Stimulated activated CD4-positive, alpha-beta T cell treated with anti-CD3 and anti-CD28 coated beads, Interleukin-2, amount 100 ng/mL, for 4 hours (primary cell): ENCODE results near the gene CMYA5.
"Not testable (repeated sequence)": the region's sequence is repeated elsewhere in the genome, so short reads cannot be mapped to it uniquely, and the experiment has no call there.

Experiments used
- DNase-seq: peaks from one replicate; pipeline ENCODE4 v3.0.0-alpha.2; 2020; ENCODE audit warnings: low read depth

CMYA5 gene

DNA sequence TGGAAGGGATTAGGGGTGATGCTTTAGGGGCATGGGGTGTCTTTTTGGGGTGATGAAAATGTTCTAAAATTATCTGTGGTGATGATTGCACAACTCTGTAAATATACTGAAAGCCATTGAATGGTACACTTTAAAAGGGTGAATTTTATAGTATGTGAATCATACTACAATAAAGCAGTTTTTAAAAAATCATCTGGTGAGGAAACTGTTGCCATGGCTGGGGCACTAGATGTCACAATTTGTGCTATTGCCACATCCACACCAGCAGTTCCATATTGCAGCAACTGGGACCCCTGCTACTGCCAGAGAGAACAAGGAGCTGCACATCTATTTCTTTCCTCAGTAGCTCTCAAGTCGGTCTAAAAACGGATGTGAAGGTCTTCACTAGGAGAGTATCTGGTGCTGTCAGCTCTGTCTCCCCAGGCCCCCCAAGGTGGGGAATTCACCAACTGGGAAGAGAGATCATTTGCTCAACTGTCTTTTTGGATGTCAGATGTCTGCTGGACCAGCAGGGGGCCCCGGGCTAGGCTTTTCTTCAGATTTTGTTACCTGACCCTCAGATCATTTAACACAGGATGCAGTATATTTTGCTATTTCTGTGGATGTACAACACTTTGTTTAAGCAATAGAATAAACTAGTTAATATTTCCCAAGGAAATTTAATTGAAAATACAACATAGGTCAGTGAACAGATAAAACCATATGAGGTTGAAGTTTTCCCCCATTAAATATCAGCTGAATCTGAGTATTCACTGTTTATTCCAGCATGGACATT lies 13.2 kb downstream of the CMYA5 start:
- DNase-seq = no peak

DNA sequence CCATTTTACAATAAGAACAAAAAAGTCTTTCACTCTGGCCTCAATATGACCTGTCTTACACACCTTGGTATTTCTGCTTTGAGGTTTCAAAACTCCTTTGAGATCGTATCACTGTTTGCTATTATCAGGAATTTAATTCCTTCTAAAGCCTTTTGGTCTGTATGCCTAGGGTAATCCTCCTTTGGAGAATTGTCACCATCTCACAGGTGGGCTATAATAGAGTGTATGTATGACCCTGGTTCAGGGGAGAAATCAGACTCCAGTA lies 13.7 kb downstream of the CMYA5 start:
- no peak for DNase-seq

DNA sequence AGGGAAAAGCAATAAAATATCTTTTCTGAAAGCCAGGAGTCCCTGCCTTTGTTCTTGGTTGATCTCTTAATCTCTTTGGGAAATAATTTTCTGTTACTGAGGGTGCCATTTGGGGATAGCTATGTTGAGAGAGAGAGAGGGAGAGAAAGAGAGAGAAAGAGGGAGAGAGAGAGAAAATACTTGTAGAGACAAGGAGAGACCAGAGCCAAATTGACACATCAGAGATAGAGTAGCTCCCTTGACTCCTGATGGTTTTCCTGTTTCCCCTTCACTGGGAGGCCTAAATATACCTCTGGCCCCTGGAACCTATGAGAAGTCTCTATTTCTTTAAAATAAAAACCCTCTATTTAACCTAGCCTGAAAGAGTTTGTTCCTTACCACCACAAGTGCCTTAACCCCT lies 14.9 kb downstream of the CMYA5 start:
- no peak for DNase-seq

DNA sequence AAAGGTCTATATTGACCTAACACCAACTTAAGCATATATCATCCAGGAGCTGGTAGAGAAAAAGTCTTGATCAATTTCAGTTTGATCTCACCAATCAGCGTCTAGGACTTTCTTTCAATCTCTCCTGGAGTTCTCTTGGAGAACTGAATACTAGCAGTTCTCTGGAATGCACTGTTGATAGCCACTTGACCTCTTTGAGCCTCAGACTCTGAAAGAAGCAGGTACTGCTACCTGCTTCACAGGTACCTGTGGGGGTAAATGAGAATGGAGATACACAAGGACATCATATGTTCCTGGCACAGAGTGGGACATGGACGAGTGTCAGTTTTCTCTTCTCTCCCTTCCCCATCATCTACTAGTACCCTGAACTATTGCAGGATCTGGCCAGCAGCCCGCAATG lies 16.0 kb downstream of the CMYA5 start:
- no peak for DNase-seq

DNA sequence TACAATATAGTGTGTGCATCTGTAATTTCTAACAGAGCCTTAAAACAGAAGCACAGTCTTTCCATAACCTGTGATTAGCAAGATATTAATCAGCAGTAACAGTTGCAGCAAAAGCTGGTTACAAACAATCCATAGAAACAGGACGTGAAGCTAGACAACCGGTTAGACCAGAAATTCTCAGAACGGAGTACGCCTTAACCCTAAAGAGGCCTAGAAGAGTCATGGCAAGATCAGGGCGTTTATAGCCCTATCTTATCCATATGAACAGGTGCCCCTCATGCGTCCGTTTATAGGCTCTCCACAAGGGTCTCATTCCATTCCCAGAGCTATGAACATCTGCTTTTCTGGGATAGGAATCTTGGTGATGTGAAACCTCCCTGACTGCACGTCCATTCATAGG lies 16.7 kb downstream of the CMYA5 start:
- not testable (repeated sequence) for DNase-seq

DNA sequence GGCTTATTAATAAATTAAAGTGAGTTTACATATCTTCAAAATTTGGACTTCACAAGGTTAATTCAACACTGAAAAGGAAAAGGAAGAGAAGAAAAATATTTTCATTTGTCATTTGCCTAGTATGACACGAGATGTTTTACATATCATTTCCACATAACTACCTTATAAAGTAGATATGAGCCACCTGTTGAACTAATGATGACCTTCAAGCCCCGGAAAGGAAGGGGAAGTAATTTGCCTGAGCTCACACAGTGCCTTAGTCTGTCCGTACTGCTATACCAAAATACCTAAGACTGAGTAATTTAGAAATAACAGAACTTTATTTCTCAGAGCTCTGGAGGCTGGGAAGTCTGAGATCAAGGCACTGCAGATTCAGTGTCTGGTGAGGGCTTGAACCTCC lies 17.9 kb downstream of the CMYA5 start:
- no peak for DNase-seq

DNA sequence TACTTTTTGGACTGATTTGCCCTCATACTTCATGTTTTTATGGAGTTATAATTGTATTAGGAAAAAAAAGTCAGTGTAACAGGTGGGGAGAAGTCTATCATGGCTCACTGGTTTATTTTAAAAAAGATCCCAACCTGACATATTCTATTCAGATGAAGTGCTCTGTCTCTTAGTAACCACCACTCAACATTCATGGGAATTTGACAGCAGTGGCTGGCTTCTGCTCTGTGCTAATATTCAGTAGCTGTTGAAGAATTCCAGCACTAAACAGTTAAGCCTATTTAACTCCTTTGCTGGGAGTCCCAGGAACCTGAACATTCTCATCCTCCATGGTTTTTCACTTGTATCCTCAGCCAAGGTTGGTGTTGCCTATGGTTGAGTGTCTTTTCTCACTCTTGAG lies 23.1 kb downstream of the CMYA5 start:
- DNase-seq = no peak

DNA sequence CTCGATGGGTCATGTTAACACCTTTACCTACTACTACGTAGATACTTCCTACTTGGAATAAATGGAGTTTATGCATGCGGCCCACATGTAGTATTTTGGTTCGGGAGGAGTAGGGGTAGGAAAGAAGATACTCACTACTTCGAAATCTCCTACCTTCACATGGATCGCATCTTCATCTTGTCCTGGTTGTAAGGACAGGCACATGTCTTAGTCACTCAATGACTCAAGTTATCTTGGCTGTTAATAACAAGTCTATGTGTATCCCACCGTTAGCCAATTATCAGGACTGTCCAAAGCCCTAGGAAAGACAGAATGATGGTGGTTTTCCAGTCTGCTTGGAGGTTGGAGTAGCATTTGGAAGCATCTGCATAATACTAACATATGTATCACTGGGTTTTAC lies 24.1 kb downstream of the CMYA5 start:
- no peak for DNase-seq

DNA sequence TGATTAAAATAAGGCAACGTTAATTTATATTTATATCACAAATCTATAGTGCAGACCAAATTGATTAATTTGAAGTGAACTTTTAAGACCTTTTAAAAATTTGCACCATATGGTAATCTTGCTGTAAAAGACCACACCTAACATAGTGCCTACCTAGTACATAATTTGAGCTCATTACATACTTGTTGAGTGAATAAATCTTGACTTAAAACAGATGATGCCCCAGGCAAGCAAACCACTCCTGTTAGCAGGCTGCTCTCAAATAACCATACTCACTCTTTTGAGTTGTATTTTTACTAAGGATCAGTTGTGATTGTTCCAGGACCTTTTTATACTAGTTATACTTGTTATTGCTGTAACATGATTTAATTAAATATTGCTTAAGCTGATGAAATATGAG lies 27.2 kb downstream of the CMYA5 start:
- DNase-seq = no peak

DNA sequence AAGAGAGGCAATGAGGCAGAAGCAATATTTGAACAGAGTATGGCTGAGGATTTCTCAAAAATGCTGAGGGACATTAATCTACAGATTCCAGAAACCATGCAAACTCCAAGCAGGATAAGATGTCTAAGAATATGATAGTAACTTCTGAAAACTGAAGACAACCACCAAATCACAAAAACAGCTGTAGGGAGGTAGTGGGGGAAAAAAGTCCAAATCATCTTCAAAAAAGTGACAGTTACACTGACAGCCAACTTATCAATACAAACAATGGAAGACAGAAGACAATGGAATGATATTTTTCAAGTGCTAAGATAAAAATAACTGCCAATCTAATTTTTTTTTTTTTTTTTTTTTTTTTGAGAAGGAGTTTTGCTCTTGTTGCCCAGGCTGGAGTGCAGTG lies 30.5 kb downstream of the CMYA5 start:
- no peak for DNase-seq

DNA sequence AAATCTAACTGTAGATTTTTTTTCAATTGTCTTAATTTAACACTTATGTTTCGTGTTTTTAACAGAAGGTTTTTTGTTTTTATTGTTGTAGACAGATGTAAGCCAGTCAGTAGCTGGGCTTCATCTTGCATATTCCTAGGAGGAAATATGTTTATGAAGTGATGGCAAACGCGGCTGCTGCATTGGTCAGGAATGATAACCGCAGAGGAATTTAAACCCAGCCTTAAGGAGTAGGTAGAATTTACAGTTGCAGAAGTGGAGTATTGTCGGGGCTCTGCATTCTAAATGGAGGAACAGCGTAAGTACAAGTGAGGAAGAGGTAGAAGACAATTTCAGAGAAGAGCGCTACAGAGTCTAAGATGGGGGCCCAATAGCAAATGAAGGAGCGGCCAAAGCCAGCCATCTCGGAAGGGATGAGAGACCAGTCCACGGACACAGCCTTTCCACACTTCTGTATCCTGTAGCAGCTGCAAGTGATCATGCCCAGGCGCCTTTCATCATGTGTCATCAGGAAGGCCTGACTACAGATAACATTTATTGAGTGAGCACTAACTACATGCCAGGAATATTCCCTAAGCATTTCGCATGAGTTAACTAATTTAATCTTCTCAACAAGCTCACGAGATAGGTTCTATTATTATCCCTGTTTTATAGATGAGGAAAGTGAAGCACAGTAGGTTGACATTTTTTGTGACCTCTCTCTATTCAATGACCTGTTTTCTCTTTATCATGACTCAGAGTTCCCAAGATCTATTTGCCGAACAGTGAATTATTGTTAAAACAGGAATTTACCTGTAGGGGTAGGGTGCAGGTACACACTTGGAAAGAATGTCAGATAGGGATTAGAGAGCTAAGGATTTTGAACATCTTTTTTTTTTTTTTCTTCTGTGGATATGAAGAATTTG lies 38.1 kb downstream of the CMYA5 start:
- DNase-seq = no peak

DNA sequence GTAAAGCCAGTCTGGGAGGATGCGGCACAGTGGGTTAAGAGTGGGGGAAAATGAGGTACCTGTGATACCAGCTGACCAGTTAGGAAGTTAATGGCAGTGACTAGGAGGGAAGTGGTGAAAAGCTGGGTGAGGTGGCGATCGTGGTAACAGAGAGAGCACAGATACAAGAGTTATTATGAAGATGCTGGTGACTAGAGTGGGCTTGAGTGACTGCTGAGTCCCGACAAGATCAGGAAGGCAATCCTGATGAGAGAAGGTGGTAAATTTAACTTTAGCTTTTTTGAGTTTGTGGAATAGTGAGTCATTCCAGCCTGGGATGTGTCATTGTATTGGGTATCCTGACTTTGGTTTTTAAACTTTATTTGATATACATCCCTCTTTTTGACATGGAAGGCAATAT lies 38.8 kb downstream of the CMYA5 start:
- DNase-seq = no peak

DNA sequence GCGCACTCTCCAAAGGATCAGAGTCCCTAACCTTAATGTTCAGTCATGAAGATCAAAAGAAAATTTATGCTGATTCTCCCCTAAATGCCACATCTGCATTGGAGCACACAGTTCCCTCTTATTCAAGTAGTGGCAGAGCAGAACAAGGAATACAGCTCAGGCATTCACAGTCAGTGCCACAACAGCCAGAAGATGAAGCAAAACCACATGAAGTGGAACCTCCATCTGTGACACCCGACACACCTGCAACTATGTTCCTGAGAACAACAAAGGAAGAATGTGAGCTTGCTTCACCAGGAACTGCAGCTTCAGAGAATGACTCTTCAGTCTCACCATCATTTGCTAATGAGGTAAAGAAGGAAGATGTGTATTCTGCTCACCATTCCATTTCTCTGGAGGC lies 40.0 kb downstream of the CMYA5 start:
- no peak for DNase-seq

DNA sequence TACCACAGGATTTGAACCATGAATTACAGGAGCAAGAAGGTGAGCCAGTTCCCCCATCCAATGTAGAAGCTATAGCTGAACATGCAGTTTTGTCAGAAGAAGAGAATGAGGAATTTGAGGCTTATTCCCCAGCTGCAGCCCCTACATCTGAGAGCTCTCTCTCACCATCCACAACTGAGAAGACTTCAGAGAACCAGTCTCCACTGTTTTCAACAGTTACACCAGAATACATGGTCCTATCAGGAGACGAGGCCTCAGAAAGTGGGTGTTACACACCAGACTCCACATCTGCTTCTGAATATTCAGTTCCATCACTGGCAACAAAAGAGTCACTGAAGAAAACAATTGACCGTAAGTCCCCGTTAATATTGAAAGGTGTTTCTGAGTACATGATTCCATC lies 40.9 kb downstream of the CMYA5 start:
- no peak for DNase-seq

DNA sequence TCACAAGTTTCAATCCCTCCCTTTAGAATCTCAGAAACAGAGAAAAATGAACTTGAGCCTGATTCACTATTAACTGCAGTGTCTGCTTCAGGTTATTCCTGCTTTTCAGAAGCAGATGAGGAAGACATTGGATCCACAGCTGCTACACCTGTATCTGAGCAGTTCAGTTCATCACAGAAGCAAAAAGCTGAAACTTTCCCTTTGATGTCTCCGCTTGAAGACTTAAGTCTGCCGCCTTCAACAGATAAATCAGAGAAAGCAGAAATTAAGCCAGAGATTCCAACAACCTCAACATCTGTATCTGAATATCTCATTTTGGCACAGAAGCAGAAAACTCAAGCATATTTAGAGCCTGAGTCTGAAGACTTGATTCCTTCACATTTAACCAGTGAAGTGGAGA lies 42.1 kb downstream of the CMYA5 start:
- no peak for DNase-seq

DNA sequence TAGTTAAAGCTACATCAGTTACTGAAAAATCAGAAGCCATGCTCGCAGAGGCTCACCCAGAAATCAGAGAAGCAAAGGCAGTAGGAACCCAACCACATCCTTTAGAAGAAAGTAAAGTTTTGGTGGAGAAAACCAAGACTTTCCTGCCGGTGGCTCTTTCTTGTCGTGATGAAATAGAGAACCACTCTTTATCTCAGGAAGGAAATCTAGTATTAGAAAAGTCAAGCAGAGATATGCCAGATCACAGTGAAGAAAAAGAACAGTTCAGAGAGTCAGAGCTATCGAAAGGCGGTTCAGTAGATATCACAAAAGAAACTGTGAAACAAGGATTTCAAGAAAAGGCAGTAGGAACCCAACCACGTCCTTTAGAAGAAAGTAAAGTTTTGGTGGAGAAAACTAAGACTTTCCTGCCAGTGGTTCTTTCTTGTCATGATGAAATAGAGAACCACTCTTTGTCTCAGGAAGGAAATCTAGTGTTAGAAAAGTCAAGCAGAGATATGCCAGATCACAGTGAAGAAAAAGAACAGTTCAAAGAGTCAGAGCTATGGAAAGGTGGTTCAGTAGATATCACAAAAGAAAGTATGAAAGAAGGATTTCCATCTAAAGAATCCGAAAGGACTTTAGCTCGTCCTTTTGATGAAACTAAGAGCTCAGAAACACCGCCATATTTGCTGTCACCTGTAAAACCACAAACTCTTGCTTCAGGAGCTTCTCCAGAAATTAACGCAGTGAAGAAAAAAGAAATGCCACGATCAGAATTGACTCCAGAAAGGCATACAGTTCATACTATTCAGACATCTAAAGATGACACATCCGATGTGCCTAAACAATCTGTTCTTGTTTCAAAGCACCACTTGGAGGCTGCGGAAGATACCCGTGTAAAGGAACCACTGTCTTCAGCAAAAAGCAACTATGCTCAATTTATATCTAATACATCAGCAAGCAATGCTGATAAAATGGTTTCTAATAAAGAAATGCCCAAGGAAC lies 47.2 kb downstream of the CMYA5 start:
- no peak for DNase-seq

DNA sequence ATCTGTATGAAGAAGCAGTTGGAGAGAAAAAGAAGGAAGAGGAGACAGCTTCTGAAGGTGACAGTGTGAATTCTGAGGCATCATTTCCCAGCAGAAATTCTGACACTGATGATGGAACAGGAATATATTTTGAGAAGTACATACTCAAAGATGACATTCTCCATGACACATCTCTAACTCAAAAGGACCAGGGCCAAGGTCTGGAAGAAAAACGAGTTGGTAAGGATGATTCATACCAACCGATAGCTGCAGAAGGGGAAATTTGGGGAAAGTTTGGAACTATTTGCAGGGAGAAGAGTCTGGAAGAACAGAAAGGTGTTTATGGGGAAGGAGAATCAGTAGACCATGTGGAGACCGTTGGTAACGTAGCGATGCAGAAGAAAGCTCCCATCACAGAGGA lies 48.7 kb downstream of the CMYA5 start:
- DNase-seq = no peak

DNA sequence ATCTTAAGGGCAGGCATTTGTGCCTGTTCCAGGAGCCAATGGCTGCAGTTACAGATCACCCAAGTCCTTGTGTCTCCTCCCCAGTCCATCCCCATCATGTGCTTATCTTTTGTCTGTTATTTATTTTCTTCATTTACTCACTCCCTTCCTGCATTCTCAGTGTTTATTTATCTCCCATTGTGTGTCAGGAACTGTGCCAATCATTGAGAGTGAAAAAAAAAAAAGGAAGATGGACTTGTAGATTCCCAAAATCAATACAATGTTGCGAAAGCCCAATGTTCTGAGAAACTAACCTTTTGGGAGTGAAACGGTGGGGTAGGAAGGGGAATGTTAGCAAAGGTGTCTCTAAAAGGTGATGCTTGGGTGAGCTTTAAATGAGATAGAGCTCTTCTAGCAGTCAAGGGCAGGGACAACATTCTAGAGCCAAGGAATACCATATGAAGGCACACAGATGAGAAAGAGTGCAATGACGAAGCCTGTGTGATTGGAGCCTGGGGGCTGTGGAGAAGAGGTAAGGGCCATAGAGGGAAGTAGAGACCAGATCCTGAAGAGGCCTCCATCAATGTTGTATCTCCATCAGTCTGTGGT lies 53.0 kb downstream of the CMYA5 start:
- DNase-seq = no peak

DNA sequence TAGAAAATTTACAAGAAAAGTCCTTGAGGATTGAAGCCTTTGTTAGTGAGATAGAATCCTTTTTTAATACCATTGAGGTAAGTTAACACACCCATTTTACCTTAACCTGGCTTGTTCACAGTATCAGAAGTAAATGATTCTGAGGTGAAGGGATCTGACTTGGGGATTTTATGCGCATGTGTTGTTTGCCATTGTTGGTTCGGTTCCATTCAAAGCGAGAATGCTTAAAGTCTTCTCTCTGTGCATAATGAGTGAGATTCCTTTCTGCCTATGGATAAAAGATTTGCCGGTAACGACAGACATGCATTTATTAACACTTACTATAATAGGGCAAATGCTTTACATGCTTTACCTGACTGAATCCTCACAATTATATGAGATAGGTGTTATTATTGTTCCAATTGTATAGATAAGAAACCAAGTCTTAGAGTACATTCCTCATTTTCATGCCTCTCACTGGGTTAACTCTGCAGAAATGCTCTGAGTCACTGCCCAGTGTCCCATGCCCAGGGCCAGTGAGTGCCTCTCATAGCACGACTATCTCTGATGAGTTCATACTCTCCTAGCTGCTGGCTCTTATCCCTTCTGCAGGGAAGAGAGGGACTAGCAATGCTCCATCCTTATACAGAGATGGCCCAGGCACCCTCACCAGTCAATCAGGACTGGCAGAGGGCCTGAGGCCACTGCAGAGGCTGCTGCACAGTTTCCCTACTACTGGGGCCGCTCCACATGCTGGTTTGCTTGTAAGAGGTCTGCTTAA lies 54.4 kb downstream of the CMYA5 start:
- DNase-seq = no peak

DNA sequence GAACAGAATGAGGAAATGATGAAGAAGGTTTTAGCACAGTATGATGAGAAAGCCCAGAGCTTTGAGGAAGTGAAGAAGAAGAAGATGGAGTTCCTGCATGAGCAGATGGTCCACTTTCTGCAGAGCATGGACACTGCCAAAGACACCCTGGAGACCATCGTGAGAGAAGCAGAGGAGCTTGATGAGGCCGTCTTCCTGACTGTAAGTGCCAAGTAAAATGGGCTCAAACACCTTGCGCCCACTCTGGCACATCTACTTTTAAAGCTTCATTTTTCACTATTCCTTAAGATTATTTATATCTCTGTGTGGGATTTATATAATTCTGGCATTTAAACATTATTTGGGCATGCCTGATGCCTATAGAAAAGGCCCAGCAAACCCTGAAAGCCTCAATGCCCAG lies 55.6 kb downstream of the CMYA5 start:
- DNase-seq = no peak
